ENCODE results near the gene FAM221A.
A peak's percentile ranks its signal among the peaks of the same experiment; 100 is the strongest.

The FAM221A gene

GRCh38 chr7:23696916-23697441, 17.0 kb downstream of the FAM221A start:
- no peak for TF ChIP-seq ZFP3 (CRISPR knock-in tag; IDR thresholded peaks at IDR 0.05)
- no peak for TF ChIP-seq GLIS3 (CRISPR knock-in tag; IDR thresholded peaks at IDR 0.05)
- TF ChIP-seq, protein P1, sequence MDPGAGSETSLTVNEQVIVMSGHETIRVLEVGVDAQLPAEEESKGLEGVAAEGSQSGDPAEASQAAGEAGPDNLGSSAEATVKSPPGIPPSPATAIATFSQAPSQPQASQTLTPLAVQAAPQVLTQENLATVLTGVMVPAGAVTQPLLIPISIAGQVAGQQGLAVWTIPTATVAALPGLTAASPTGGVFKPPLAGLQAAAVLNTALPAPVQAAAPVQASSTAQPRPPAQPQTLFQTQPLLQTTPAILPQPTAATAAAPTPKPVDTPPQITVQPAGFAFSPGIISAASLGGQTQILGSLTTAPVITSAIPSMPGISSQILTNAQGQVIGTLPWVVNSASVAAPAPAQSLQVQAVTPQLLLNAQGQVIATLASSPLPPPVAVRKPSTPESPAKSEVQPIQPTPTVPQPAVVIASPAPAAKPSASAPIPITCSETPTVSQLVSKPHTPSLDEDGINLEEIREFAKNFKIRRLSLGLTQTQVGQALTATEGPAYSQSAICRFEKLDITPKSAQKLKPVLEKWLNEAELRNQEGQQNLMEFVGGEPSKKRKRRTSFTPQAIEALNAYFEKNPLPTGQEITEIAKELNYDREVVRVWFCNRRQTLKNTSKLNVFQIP (CRISPR knock-in tag; IDR thresholded peaks at IDR 0.05; ENCODE audit: borderline replicate concordance, low read depth): no peak
- TF ChIP-seq SNAI2 (CRISPR knock-in tag; IDR thresholded peaks at IDR 0.05): no peak
- no peak for TF ChIP-seq ZNF8 (CRISPR knock-in tag; IDR thresholded peaks at IDR 0.05)
- TF ChIP-seq ESRRG (CRISPR knock-in tag; IDR thresholded peaks at IDR 0.05): no peak
- TF ChIP-seq ZNF565 (CRISPR knock-in tag; conservative IDR thresholded peaks at IDR 0.05; ENCODE audit: low read depth): no peak
- no peak for TF ChIP-seq PPARA (CRISPR knock-in tag; IDR thresholded peaks at IDR 0.05; ENCODE audit: borderline replicate concordance)
- no peak for TF ChIP-seq TCF4 (CRISPR knock-in tag; IDR thresholded peaks at IDR 0.05; ENCODE audit: borderline replicate concordance)
- no peak for TF ChIP-seq OSR1 (CRISPR knock-in tag; IDR thresholded peaks at IDR 0.05)
- no peak for TF ChIP-seq RARB (CRISPR knock-in tag; IDR thresholded peaks at IDR 0.05)
- no peak for TF ChIP-seq CSDC2 (CRISPR knock-in tag; IDR thresholded peaks at IDR 0.05)
- no peak for TF ChIP-seq ZFP30 (CRISPR knock-in tag; IDR thresholded peaks at IDR 0.05)
- TF ChIP-seq, protein P2, sequence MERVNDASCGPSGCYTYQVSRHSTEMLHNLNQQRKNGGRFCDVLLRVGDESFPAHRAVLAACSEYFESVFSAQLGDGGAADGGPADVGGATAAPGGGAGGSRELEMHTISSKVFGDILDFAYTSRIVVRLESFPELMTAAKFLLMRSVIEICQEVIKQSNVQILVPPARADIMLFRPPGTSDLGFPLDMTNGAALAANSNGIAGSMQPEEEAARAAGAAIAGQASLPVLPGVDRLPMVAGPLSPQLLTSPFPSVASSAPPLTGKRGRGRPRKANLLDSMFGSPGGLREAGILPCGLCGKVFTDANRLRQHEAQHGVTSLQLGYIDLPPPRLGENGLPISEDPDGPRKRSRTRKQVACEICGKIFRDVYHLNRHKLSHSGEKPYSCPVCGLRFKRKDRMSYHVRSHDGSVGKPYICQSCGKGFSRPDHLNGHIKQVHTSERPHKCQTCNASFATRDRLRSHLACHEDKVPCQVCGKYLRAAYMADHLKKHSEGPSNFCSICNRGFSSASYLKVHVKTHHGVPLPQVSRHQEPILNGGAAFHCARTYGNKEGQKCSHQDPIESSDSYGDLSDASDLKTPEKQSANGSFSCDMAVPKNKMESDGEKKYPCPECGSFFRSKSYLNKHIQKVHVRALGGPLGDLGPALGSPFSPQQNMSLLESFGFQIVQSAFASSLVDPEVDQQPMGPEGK (CRISPR knock-in tag; IDR thresholded peaks at IDR 0.05; ENCODE audit: borderline replicate concordance): no peak
- ATAC-seq: peak; percentile 95

DNA sequence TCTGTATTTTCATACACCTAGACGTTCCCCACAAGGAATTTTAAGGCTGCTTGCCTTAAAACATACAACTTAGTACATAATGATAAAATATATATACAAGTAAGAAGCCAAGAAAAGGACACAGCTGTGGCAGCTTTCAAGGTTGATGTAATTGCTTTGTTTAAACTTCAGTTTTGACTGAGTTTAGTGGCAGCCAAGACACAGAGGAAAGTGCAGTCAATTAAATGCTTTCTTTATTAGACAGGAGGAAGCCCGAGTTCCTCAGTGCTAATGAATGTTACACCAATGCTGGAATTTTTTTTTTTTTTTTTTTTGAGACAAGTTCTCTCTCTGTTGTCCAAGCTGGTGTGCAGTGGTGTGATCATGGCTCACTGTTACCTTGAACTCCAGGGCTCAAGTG, 18.8 kb downstream of the FAM221A start:
- TF ChIP-seq TCF4 (CRISPR knock-in tag; IDR thresholded peaks at IDR 0.05; ENCODE audit: borderline replicate concordance): no peak
- TF ChIP-seq ZC3H10 (CRISPR knock-in tag; IDR thresholded peaks at IDR 0.05): no peak
- no peak for TF ChIP-seq ZNF70 (CRISPR knock-in tag; IDR thresholded peaks at IDR 0.05)
- TF ChIP-seq ISL1 (CRISPR knock-in tag; IDR thresholded peaks at IDR 0.05): no peak
- TF ChIP-seq ZNF565 (CRISPR knock-in tag; conservative IDR thresholded peaks at IDR 0.05; ENCODE audit: low read depth): no peak
- no peak for TF ChIP-seq BACH2 (CRISPR knock-in tag; IDR thresholded peaks at IDR 0.05; ENCODE audit: borderline replicate concordance)
- TF ChIP-seq, protein P2 (CRISPR knock-in tag; IDR thresholded peaks at IDR 0.05; ENCODE audit: borderline replicate concordance): no peak
- TF ChIP-seq ZFP3 (CRISPR knock-in tag; IDR thresholded peaks at IDR 0.05): no peak
- no peak for TF ChIP-seq ZFP30 (CRISPR knock-in tag; IDR thresholded peaks at IDR 0.05)
- TF ChIP-seq TOX (CRISPR knock-in tag; IDR thresholded peaks at IDR 0.05; ENCODE audit: borderline replicate concordance): no peak
- no peak for TF ChIP-seq CREB5 (CRISPR knock-in tag; IDR thresholded peaks at IDR 0.05; ENCODE audit: low read depth)

DNA sequence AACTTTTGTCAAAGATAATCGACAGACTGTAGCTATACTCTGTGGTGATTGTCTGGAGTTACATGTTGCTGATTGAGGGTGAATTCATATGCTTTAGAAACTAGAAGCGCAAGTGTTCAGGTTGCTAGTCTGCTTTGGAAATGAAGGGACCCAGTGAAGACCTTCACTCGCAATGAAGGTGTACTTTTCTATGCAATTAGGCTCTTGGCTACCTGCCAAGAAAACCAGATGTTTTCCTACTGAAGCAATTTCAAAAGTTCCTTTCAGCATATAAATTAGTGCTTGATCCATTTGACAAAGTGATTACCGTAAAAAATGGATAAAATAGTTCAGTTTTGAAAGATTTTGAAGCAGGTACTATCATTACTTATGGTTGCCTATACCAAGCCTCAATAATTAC, 20.0 kb downstream of the FAM221A start:
- no peak for ATAC-seq
- TF ChIP-seq CREB5 (CRISPR knock-in tag; IDR thresholded peaks at IDR 0.05; ENCODE audit: low read depth): no peak

More for the DNA sequence above, 18.8 kb downstream of the FAM221A start:
- ATAC-seq: no peak

GRCh38 chr7:23709081-23709750, 29.2 kb downstream of the FAM221A start:
- ATAC-seq: no peak
- TF ChIP-seq CSDC2 (CRISPR knock-in tag; IDR thresholded peaks at IDR 0.05): no peak
- no peak for TF ChIP-seq SNAI2 (CRISPR knock-in tag; IDR thresholded peaks at IDR 0.05)
- TF ChIP-seq, protein P1 (CRISPR knock-in tag; IDR thresholded peaks at IDR 0.05; ENCODE audit: borderline replicate concordance, low read depth): no peak
- TF ChIP-seq ZNF70 (CRISPR knock-in tag; IDR thresholded peaks at IDR 0.05): no peak

Measured in SK-N-SH treated with all-trans-retinoic acid at 6 μM for 48 hours (cell line).